Choroid plexus epithelial cell (primary cell): Measurements from ENCODE around the gene SRCAP.

Experiments
- DNase-seq: peaks from one replicate; pipeline ENCODE4 v3.0.0-alpha.2; 2010; ENCODE audit warnings: low read depth
- H3K4me3 ChIP-seq: 2 replicates; pipeline ENCODE4 v1.5.1; 2011; ENCODE audit warnings: low read depth, mild to moderate bottlenecking, control low read depth, low read length, moderate library complexity
- CTCF ChIP-seq: conservative IDR thresholded peaks from 2 replicates; pipeline ENCODE4 v1.5.1; 2011; ENCODE audit warnings: low read depth, mild to moderate bottlenecking, control low read depth, inconsistent platforms, low read length, moderate library complexity

SRCAP gene

GRCh38 chr16:30782486-30783279, 83.7 kb downstream of the SRCAP start:
- no peak overlapping the region for H3K4me3 ChIP-seq
- no peak for TF ChIP-seq CTCF
- no peak for DNase-seq

GRCh38 chr16:30783280-30784109, 84.5 kb downstream of the SRCAP start:
- no peak for TF ChIP-seq CTCF
- no peak for DNase-seq
- no peak overlapping the region for H3K4me3 ChIP-seq

GRCh38 chr16:30784215-30784614, 85.2 kb downstream of the SRCAP start:
- TF ChIP-seq CTCF: no peak
- H3K4me3 ChIP-seq: no peak overlapping the region
- no peak for DNase-seq

GRCh38 chr16:30785126-30786106, 86.4 kb downstream of the SRCAP start:
- DNase-seq: no peak
- H3K4me3 ChIP-seq: peak overlapping the region; percentile 97
- no peak for TF ChIP-seq CTCF

GRCh38 chr16:30786115-30786935, 87.4 kb downstream of the SRCAP start:
- peak overlapping the region; percentile 97 for H3K4me3 ChIP-seq
- DNase-seq: peak; percentile 77
- no peak for TF ChIP-seq CTCF
